ENCODE data around the gene OR10G3. TPM values are rescaled to one million over a fixed set of nuclear protein-coding genes. Genes with fewer than 3 reads are reported as not detected.

OR10G3 gene
- total RNA-seq, 1 experiment from 2014 or later, result not detected

DNA sequence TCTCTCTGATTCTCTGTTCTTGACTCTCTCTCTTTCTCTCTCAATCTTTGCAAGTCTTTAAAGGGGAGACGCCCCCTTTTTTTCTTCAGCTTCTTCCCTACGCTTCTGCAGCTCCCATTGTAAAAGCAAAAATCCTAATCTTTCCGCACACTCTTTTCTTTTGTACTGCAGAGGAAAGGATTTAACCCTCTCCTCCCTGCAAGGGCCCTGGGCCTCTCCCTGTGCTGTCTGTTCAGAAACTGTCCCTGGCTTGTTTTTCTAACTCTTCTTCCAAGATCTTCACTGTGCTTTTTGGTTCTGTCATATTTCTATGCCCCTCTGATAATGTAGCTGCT lies 42.8 kb downstream of the OR10G3 start:
- Histone ChIP-seq H4K8ac (replicated peaks; ENCODE audit: insufficient read length, low read depth, low read length) (no peak overlapping the region), H2AFZ (ENCODE audit: low read length) (no peak overlapping the region), H4K91ac (ENCODE audit: insufficient read length, low read depth, low read length) (no peak overlapping the region), H3K27ac (ENCODE audit: insufficient read length, low read depth, low read length) (peak overlapping the region; percentile 69), H3K79me1 (ENCODE audit: insufficient read depth, low read depth, low read length, poor library complexity, severe bottlenecking) (no peaks in the 10 kb centered on the region), H3K9me3 (ENCODE audit: control insufficient read depth, low read depth, low read length) (no peaks in the 10 kb centered on the region), H4K5ac (ENCODE audit: insufficient read length, low read depth, low read length) (no peak overlapping the region), H3K4me2 (ENCODE audit: insufficient read depth, insufficient read length, low read length) (peak overlapping the region; percentile 97), H2AK5ac (ENCODE audit: insufficient read length, low read length) (no peak overlapping the region), H3K27me3 (ENCODE audit: insufficient read depth, low read length) (no peaks in the 10 kb centered on the region), H2BK5ac (ENCODE audit: insufficient read length, low read length) (no peak overlapping the region), H3K14ac (ENCODE audit: insufficient read depth, low read length) (no peak overlapping the region), H3K4me1 (ENCODE audit: insufficient read depth, low read length) (peaks cover 6% of the 10 kb centered on the region; the same call in 1 of the 2 replicates), H3K9ac (ENCODE audit: extremely low read depth, insufficient read length, low read length) (peak overlapping the region; percentile 82), H3T11ph (ENCODE audit: low read length) (no peak overlapping the region), H2BK120ac (ENCODE audit: low read depth, low read length, poor library complexity, severe bottlenecking) (no peak overlapping the region), H2BK15ac (ENCODE audit: low read depth, low read length) (no peak overlapping the region), H3K79me2 (ENCODE audit: insufficient read depth, low read length) (peaks cover 24% of the 10 kb centered on the region; the same call in 1 of the 2 replicates), H3K23me2 (ENCODE audit: insufficient read length, low read depth, low read length, poor library complexity, severe bottlenecking) (peaks cover 16% of the 10 kb centered on the region), H2BK20ac (ENCODE audit: low read depth, low read length, poor library complexity, severe bottlenecking) (no peak overlapping the region), H3K23ac (ENCODE audit: insufficient read length, low read depth, low read length) (no peak overlapping the region), H4K20me1 (ENCODE audit: control insufficient read depth, insufficient read depth, insufficient read length) (no peaks in the 10 kb centered on the region), H2BK12ac (ENCODE audit: insufficient read length, low read depth, low read length) (no peak overlapping the region), H3K56ac (ENCODE audit: insufficient read length, low read depth, low read length) (no peak overlapping the region), H3K4ac (ENCODE audit: low read depth, low read length) (no peak overlapping the region), H3K18ac (ENCODE audit: insufficient read length, low read depth, low read length) (no peak overlapping the region)
- Mint-ChIP-seq H3K36me3 (ENCODE audit: insufficient read depth in 1 of 3, low read depth in 3 of 3) (peaks cover 6 to 17% (median 8%) of the 10 kb centered on the region in 3 experiments; a peak in 6 of 7 replicates), H3K9me3 (no peaks in the 10 kb centered on the region), H3K27ac (peak overlapping the region; percentile 93 to 100 (median 97)), H3K4me1 (peaks cover 51 to 62% of the 10 kb centered on the region in 2 experiments), H3K27me3 (ENCODE audit: low read depth) (no peaks in the 10 kb centered on the region), H3K4me3 (peak overlapping the region; percentile 85 to 99)
- DNase-seq, result no peak
- WGBS (ENCODE audit: extremely low coverage, insufficient read length, low lambda C conversion rate), result no CpG with 5 or more reads among the region's 3 CpGs
- TF ChIP-seq, protein P1, sequence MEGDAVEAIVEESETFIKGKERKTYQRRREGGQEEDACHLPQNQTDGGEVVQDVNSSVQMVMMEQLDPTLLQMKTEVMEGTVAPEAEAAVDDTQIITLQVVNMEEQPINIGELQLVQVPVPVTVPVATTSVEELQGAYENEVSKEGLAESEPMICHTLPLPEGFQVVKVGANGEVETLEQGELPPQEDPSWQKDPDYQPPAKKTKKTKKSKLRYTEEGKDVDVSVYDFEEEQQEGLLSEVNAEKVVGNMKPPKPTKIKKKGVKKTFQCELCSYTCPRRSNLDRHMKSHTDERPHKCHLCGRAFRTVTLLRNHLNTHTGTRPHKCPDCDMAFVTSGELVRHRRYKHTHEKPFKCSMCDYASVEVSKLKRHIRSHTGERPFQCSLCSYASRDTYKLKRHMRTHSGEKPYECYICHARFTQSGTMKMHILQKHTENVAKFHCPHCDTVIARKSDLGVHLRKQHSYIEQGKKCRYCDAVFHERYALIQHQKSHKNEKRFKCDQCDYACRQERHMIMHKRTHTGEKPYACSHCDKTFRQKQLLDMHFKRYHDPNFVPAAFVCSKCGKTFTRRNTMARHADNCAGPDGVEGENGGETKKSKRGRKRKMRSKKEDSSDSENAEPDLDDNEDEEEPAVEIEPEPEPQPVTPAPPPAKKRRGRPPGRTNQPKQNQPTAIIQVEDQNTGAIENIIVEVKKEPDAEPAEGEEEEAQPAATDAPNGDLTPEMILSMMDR (conservative IDR thresholded peaks at IDR 0.05), result no peak

All from H9 (cell line).